ENCODE data around the gene UBE4B. TPM values are rescaled to one million over a fixed set of nuclear protein-coding genes. Genes with fewer than 3 reads are reported as not detected.

The UBE4B gene
- total and polyA plus RNA-seq, 2 of the 13 experiments (the other 11 are each of a cell fraction or from before 2014, with no cell fraction given) = 15.2 to 24.8 TPM

- ChIA-PET CTCF (ENCODE audit: low intra/inter-chr PET ratio, low total read pairs) (no interaction called here), POLR2A (no interaction called here)
- ATAC-seq (no peak), DNase-seq (ENCODE audit: low spot score) (no peak), FAIRE-seq (no peak)
- H3K79me2 ChIP-seq (ENCODE audit: insufficient read depth, low read length) = no peaks in the 10 kb centered on the region
- no peaks in the 10 kb centered on the region for H4K20me1 ChIP-seq (ENCODE audit: insufficient read depth, low read length)
- H3K36me3 ChIP-seq (replicated peaks in 1 of 2; ENCODE audit: control insufficient read depth in 1 of 2, insufficient read depth in 2 of 2, low read length in 2 of 2) = no peaks in the 10 kb centered on the region
- TF ChIP-seq ZBTB7B (CRISPR knock-in tag; IDR thresholded peaks at IDR 0.05) = no peak
- no peak for TF ChIP-seq ZNF792 (CRISPR knock-in tag; IDR thresholded peaks at IDR 0.05)
- no peak for TF ChIP-seq ZNF770 (CRISPR knock-in tag; IDR thresholded peaks at IDR 0.05)
- no peak for TF ChIP-seq ZFP62 (CRISPR knock-in tag; IDR thresholded peaks at IDR 0.05)
- TF ChIP-seq LCORL (IDR thresholded peaks at IDR 0.05) = peak; percentile 63; the same call in 1 of the 2 replicates
- TF ChIP-seq LCORL (CRISPR knock-in tag; IDR thresholded peaks at IDR 0.05) = no peak
- no peak for TF ChIP-seq FOXO4 (CRISPR knock-in tag; conservative IDR thresholded peaks at IDR 0.05)
- TF ChIP-seq TCF7L2 (IDR thresholded peaks at IDR 0.05; ENCODE audit: low read depth, low read length) = no peak
- TF ChIP-seq ZNF121 (CRISPR knock-in tag; IDR thresholded peaks at IDR 0.05) = peak; percentile 47; the same call in 1 of the 2 replicates
- TF ChIP-seq THAP9 (CRISPR knock-in tag; IDR thresholded peaks at IDR 0.05; ENCODE audit: borderline replicate concordance) = no peak
- WGBS (ENCODE audit: low lambda C conversion rate) = 59% methylated on average over 4 of the region's 4 CpGs
- BruUV-seq (replicated peaks) = no TSS peak
- H3K4me1 ChIP-seq (ENCODE audit: insufficient read depth, low read length) = no peaks in the 10 kb centered on the region
- no peak overlapping the region for H3K27ac ChIP-seq (ENCODE audit: extremely low read length, insufficient read depth, low read length)
- H3K27me3 ChIP-seq (ENCODE audit: control insufficient read depth in 1 of 2, insufficient read depth in 2 of 2, low read length in 2 of 2) = no peaks in the 10 kb centered on the region
- H2AFZ ChIP-seq (ENCODE audit: low read length) = no peak overlapping the region
- intact Hi-C loops (cut with micrococcal nuclease; ENCODE audit: unreplicated experiment) (no loop called here), in situ Hi-C loops (cut with HindIII; ENCODE audit: extremely low pct_ligation_motif_present, low pct_unique_long_range_greater_than_20kb) (no loop called here)
- H3K9ac ChIP-seq (ENCODE audit: insufficient read depth, low read depth, low read length) = no peak overlapping the region
- H3K4me2 ChIP-seq (ENCODE audit: low read depth, low read length) = no peak overlapping the region
- no peaks in the 10 kb centered on the region for H3K9me3 ChIP-seq (ENCODE audit: low read length)
- H3K4me3 ChIP-seq (replicated peaks in 1 of 3; ENCODE audit: insufficient read depth in 1 of 3, low read depth in 2 of 3, low read length in 3 of 3) = no peak overlapping the region
Measured at GRCh38 chr1:10007169-10007568, 25.6 kb upstream of the UBE4B start.

Data from HepG2 (cell line).